IPS-NIHi7 (cell line): ENCODE data around the gene PMIS2.

ENCODE experiments used
- DNase-seq: peaks from one replicate; pipeline ENCODE4 v3.0.0; 2012; ENCODE audit warnings: mixed read lengths; ENCODE audit errors: extremely low spot score

PMIS2 gene

DNA sequence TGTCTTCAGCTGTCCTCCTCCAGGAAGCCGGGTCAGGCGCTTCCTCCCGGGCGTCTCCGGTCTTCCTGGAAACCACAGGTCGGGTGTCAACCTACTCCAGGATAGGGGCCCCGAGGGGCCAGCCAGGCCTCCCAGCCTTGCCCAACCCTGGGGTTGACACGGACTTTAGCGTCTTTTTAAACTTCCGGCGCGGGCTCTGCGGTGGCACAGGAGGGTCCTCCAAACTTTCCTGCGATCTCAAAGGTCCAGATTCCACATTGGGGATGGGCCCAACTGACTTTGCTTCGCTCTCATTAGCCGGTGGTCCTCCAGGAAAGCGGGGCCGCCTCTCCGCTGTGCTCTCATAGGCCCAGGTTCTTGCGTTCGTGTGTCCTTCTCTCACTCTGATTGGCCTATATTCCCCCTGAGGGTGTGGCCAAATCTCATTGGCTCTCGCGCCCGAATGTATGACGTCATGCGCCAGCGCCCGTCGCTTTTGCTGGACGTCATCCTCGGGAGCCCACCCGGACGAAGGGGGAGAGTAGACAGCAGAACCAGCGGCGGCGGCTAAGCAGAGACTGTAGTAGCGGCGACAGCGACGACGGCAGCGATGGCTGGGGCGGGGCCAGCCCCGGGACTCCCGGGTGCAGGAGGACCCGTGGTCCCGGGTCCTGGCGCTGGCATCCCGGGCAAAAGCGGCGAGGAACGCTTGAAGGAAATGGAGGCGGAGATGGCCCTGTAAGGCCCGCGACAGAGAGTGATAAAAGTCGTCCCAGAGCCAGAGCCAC, 42.8 kb downstream of the PMIS2 start, which contains the start of gene RBM42:
RBM42 (plus strand) TSS at position 472 of the 767 bp plus-strand sequence; CDS start at position 590, 118 bp downstream.
- peak; percentile 99 for DNase-seq

DNA sequence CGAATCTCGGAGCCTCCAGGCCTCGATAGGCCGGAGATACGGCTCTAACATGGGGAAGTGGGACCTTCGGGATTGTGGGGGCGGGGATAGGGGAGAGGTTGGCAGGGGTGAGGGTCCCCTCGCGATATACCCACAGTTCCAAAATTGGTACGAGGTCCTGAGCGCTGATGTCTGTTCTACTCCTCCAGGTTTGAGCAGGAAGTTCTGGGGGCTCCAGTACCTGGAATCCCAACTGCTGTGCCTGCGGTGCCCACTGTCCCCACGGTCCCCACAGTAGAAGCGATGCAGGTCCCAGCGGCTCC, 43.3 kb downstream of the PMIS2 start:
- DNase-seq, result no peak

DNA sequence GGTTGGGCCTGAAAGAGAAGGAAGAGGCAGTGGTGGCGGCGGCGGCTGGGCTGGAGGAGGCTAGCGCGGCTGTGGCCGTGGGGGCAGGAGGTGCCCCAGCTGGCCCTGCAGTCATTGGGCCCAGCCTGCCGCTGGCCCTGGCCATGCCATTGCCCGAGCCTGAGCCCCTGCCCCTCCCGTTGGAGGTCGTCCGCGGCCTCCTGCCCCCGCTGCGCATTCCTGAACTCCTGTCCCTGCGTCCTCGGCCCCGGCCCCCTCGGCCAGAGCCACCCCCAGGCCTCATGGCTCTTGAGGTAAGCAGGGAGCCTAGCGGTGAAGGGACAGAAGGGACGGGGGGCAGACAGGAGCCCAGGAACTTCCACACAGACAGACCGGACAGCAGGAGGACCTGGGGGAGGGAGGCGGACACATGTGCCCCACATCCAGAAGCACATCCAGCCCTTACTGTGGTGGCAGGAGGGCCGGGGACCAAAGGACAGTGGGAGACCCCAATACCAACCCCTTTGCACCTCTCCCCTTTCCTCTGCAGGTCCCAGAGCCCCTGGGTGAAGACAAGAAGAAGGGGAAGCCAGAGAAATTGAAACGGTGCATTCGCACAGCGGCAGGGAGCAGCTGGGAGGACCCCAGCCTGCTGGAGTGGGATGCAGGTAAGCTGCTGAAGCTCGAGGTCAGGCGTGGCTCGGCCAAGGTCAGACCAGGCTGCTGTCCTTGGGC, 47.9 kb downstream of the PMIS2 start:
- no peak for DNase-seq

DNA sequence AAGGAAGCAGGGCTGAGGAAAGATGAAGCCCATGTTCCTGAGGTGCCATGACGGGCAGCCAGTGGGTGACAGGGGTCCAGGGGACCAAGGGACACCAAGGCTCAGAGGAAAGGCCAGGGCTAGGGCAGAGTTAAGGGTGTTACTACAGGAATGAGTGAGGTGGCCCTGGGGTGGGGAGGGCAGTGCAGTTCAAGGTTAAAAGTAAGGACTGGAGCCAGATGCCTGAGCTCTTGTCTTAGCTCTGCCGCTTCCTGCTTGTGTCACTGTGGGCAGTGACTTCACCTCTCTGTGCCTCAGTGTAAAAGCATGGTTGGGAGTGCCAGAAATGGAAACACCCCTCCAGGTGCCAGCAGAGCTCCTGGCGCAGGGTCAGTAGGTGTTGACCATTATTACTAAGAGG, 50.7 kb downstream of the PMIS2 start:
- DNase-seq, result no peak
